Activated T-helper 2 cell treated with anti-CD3 and anti-CD28 coated beads, Interferon-gamma antibody, Interleukin-2, Interleukin-4, amounts not matched to agents 10 μg/mL and 5 μg/mL and 100 μg/mL, durations not matched to agents 14 hours and 24 hours and 36 hours (primary cell): ENCODE data around the gene MAPK14. TPM values are rescaled to one million over a fixed set of nuclear protein-coding genes. Genes with fewer than 3 reads are reported as not detected.
A peak's percentile ranks its signal among the peaks of the same experiment; 100 is the strongest.
"Not testable (repeated sequence)": the region's sequence is repeated elsewhere in the genome, so short reads cannot be mapped to it uniquely, and the experiment has no call there.

Source experiments
- DNase-seq: peaks from one replicate; pipeline ENCODE4 v3.0.0; 2021; ENCODE audit warnings: low spot score
- H3K27ac Mint-ChIP-seq: one replicate; pipeline ENCODE4 v1.8.0; 2021; ENCODE audit warnings: mixed read lengths
- H3K27me3 Mint-ChIP-seq: one replicate; pipeline ENCODE4 v1.8.0; 2021; ENCODE audit warnings: low read depth, mixed read lengths
- H3K36me3 Mint-ChIP-seq: one replicate; pipeline ENCODE4 v1.8.0; 2021; ENCODE audit warnings: low read depth, mixed read lengths
- H3K4me1 Mint-ChIP-seq: one replicate; pipeline ENCODE4 v1.8.0; 2021; ENCODE audit warnings: low read depth, mixed read lengths
- H3K4me3 Mint-ChIP-seq: one replicate; pipeline ENCODE4 v1.8.0; 2021; ENCODE audit warnings: low read depth, mild to moderate bottlenecking, moderate library complexity, mixed read lengths
- H3K9me3 Mint-ChIP-seq: one replicate; pipeline ENCODE4 v1.8.0; 2021; ENCODE audit warnings: mixed read lengths
- intact Hi-C: fragments of 100-400 bp; cut with micrococcal nuclease; formaldehyde crosslinking; loops from one replicate; pipeline ENCODE4 v1.15.1; 2023
- total RNA-seq: library from RNA; stranded (reverse); gene quantifications from 2 replicates; pipeline ENCODE4 v1.2.3, GENCODE V29; 2022

The MAPK14 gene
- 44.3 and 46.5 TPM in 2 replicates for total RNA-seq

GRCh38 chr6:36027501-36028087 is at the start of gene MAPK14:
MAPK14 (plus strand) TSS chr6:36027808; CDS start chr6:36028158, 350 bp downstream.
- peaks cover 21% of the 10 kb centered on the region for H3K27me3 Mint-ChIP-seq
- H3K27ac Mint-ChIP-seq = peak within 1 kb of the TSS; percentile 89
- no peaks in the 10 kb centered on the region for H3K9me3 Mint-ChIP-seq
- intact Hi-C loops = loop anchor here (1.0 to 5.0 kb wide), 10 partner anchors 55 to 570 kb away; partner anchors contain the start of gene SRPK1
- H3K36me3 Mint-ChIP-seq = peaks cover 17% of the 10 kb centered on the region
- DNase-seq = peak; percentile 99
- peaks cover 32% of the 10 kb centered on the region for H3K4me1 Mint-ChIP-seq
- peak within 1 kb of the TSS; percentile 95 for H3K4me3 Mint-ChIP-seq

GRCh38 chr6:35980126-35980525 is 47.5 kb upstream of the MAPK14 start:
- H3K27ac Mint-ChIP-seq, H3K9me3 Mint-ChIP-seq, intact Hi-C loops, H3K4me3 Mint-ChIP-seq, H3K4me1 Mint-ChIP-seq, H3K36me3 Mint-ChIP-seq, DNase-seq: not testable (repeated sequence)
- H3K27me3 Mint-ChIP-seq = peaks cover 25% of the 10 kb centered on the region

GRCh38 chr6:35980991-35981645 is 46.5 kb upstream of the MAPK14 start:
- Mint-ChIP-seq H3K4me1 (peaks cover 1% of the 10 kb centered on the region), H3K9me3 (no peaks in the 10 kb centered on the region), H3K27ac (no peak overlapping the region), H3K36me3 (no peaks in the 10 kb centered on the region), H3K27me3 (peaks cover 27% of the 10 kb centered on the region), H3K4me3 (no peak overlapping the region)
- intact Hi-C loops = no loop called here
- no peak for DNase-seq

GRCh38 chr6:35984701-35985100 is 42.9 kb upstream of the MAPK14 start:
- Mint-ChIP-seq H3K27me3 (peaks cover 28% of the 10 kb centered on the region), H3K4me3 (no peak overlapping the region), H3K4me1 (peaks cover 1% of the 10 kb centered on the region), H3K36me3 (no peaks in the 10 kb centered on the region), H3K27ac (no peak overlapping the region), H3K9me3 (no peaks in the 10 kb centered on the region)
- DNase-seq = no peak
- intact Hi-C loops = no loop called here

GRCh38 chr6:35988047-35988446 is 39.6 kb upstream of the MAPK14 start:
- H3K9me3 Mint-ChIP-seq, H3K36me3 Mint-ChIP-seq, intact Hi-C loops, DNase-seq, H3K27ac Mint-ChIP-seq, H3K4me3 Mint-ChIP-seq, H3K4me1 Mint-ChIP-seq: not testable (repeated sequence)
- H3K27me3 Mint-ChIP-seq = peaks cover 11% of the 10 kb centered on the region

GRCh38 chr6:35993150-35993549 is 34.5 kb upstream of the MAPK14 start:
- DNase-seq = no peak
- H3K4me3 Mint-ChIP-seq = no peak overlapping the region

GRCh38 chr6:36000451-36000850 is 27.2 kb upstream of the MAPK14 start:
- no peak overlapping the region for H3K27ac Mint-ChIP-seq

More at GRCh38 chr6:35993150-35993549, 34.5 kb upstream of the MAPK14 start:
- H3K36me3 Mint-ChIP-seq = no peaks in the 10 kb centered on the region
- intact Hi-C loops = no loop called here
- no peak overlapping the region for H3K27ac Mint-ChIP-seq
- no peaks in the 10 kb centered on the region for H3K9me3 Mint-ChIP-seq
- H3K4me1 Mint-ChIP-seq = no peaks in the 10 kb centered on the region
- H3K27me3 Mint-ChIP-seq = peaks cover 15% of the 10 kb centered on the region

GRCh38 chr6:36015666-36016065 is 11.9 kb upstream of the MAPK14 start:
- DNase-seq = no peak
- intact Hi-C loops = no loop called here
- Mint-ChIP-seq H3K27ac (no peak overlapping the region), H3K36me3 (no peaks in the 10 kb centered on the region), H3K4me1 (peaks cover 4% of the 10 kb centered on the region), H3K27me3 (peaks cover 12% of the 10 kb centered on the region), H3K9me3 (no peaks in the 10 kb centered on the region), H3K4me3 (no peak overlapping the region)

More at GRCh38 chr6:36000451-36000850, 27.2 kb upstream of the MAPK14 start:
- no peaks in the 10 kb centered on the region for H3K9me3 Mint-ChIP-seq
- DNase-seq = no peak
- no peaks in the 10 kb centered on the region for H3K36me3 Mint-ChIP-seq
- no peaks in the 10 kb centered on the region for H3K4me1 Mint-ChIP-seq
- intact Hi-C loops = no loop called here
- H3K4me3 Mint-ChIP-seq = no peak overlapping the region
- H3K27me3 Mint-ChIP-seq = peaks cover 16% of the 10 kb centered on the region

- Mint-ChIP-seq H3K36me3 (no peaks in the 10 kb centered on the region), H3K4me3 (no peak overlapping the region), H3K27me3 (peaks cover 12% of the 10 kb centered on the region), H3K9me3 (no peaks in the 10 kb centered on the region), H3K27ac (no peak overlapping the region), H3K4me1 (peaks cover 4% of the 10 kb centered on the region)
- intact Hi-C loops = no loop called here
- no peak for DNase-seq
These were observed 9.3 kb upstream of the MAPK14 start for GRCh38 chr6:36018339-36018738.

GRCh38 chr6:36019167-36019566 is 8.4 kb upstream of the MAPK14 start:
- Mint-ChIP-seq H3K4me3 (no peak overlapping the region), H3K36me3 (no peaks in the 10 kb centered on the region), H3K27ac (no peak overlapping the region), H3K9me3 (no peaks in the 10 kb centered on the region), H3K4me1 (peaks cover 4% of the 10 kb centered on the region), H3K27me3 (peaks cover 18% of the 10 kb centered on the region)
- no peak for DNase-seq
- intact Hi-C loops = no loop called here

- no peaks in the 10 kb centered on the region for H3K36me3 Mint-ChIP-seq
- no peak for DNase-seq
- H3K9me3 Mint-ChIP-seq = no peaks in the 10 kb centered on the region
- H3K27ac Mint-ChIP-seq = no peak overlapping the region
- intact Hi-C loops = no loop called here
- H3K4me3 Mint-ChIP-seq = no peak overlapping the region
- peaks cover 22% of the 10 kb centered on the region for H3K27me3 Mint-ChIP-seq
- peaks cover 2% of the 10 kb centered on the region for H3K4me1 Mint-ChIP-seq
These were observed 7.5 kb upstream of the MAPK14 start for GRCh38 chr6:36020154-36020553.

- Mint-ChIP-seq H3K4me3 (no peak within 1 kb of the TSS), H3K9me3 (no peaks in the 10 kb centered on the region), H3K36me3 (peaks cover 5% of the 10 kb centered on the region), H3K27me3 (peaks cover 21% of the 10 kb centered on the region), H3K4me1 (peaks cover 8% of the 10 kb centered on the region), H3K27ac (no peak within 1 kb of the TSS)
- intact Hi-C loops = no loop called here
- no peak for DNase-seq
These were observed 3.4 kb upstream of the MAPK14 start, which contains the start of gene SLC26A8 for GRCh38 chr6:36023996-36024795. SLC26A8 (minus strand) TSS chr6:36024641; CDS start chr6:36019707, 4,934 bp downstream.
